Ovary (tissue), 10 donors: Measurements from ENCODE around the gene CCNB2. TPM values are rescaled to one million over a fixed set of nuclear protein-coding genes. Genes with fewer than 3 reads are reported as not detected.

ENCODE experiments used
- DNase-seq, 5 donors: peaks; one replicate each; pipeline ENCODE4 v3.0.0-alpha.2; 2019 to 2020
- H3K27ac ChIP-seq, 2 donors: fragments of 200-600 bp; one replicate each; pipeline versions ENCODE4 v1.5.1 to v1.8.0; 2019 to 2022
- H3K27me3 ChIP-seq: fragments of 200-600 bp; one replicate; pipeline ENCODE4 v1.8.0; 2022
- H3K36me3 ChIP-seq: fragments of 200-600 bp; sonication (generic); one replicate; pipeline ENCODE4 v1.5.1; 2019
- H3K4me1 ChIP-seq: one replicate; pipeline ENCODE4 v1.8.1; 2013; ENCODE audit warnings: mild to moderate bottlenecking, moderate library complexity; ENCODE audit not compliant: insufficient read depth
- H3K4me3 ChIP-seq: fragments of 200-600 bp; sonication (generic); one replicate; pipeline ENCODE4 v1.5.1; 2017
- H3K9me3 ChIP-seq, 2 donors: fragments of 200-600 bp in 1 of 2; sonication (generic) in 1 of 2; one replicate each; pipeline versions ENCODE4 v1.5.1 to v1.8.1; 2013 to 2019; ENCODE audit warnings: mild to moderate bottlenecking in 1 of 2, moderate library complexity in 1 of 2
- CTCF ChIP-seq, 3 donors: fragments of 450-650 bp in 2 of 3; fragments of 200-600 bp in 1 of 3; IDR thresholded peaks; one replicate each; pipeline versions ENCODE4 v1.5.1 to v1.8.0; 2016 to 2022; ENCODE audit warnings: antibody characterized with exemption in 3 of 3, mild to moderate bottlenecking in 1 of 3
- EP300 ChIP-seq: sonication (generic); formaldehyde crosslinking; IDR thresholded peaks from one replicate; pipeline ENCODE4 v1.6.1; 2017; ENCODE audit warnings: antibody characterized with exemption
- POLR2A ChIP-seq: fragments of 450-650 bp; IDR thresholded peaks from one replicate; pipeline ENCODE4 v1.6.1; 2017; ENCODE audit warnings: antibody characterized with exemption, mild to moderate bottlenecking, moderate library complexity
- WGBS, 3 donors: extraction: QIAGEN DNeasy Blood & Tissue Kit in 1 of 3; methylation state at CpG; one replicate each; pipeline versions ENCODE4 v1.1.5 to v1.1.7; 2013 to 2017; 5-methylcytosine and 5-hydroxymethylcytosine counted together
- intact Hi-C, 4 donors: fragments of 100-400 bp; cut with DNase I; formaldehyde crosslinking; loops; one replicate each; pipeline versions ENCODE4 v1.11.0 to v1.15.1; 2022 to 2023
- long read RNA-seq, 3 donors: library from polyadenylated mRNA in 2 of 3; unstranded in 2 of 3; transcript quantifications; one replicate each; pipeline ENCODE4 v2.0.0 and lab custom pipeline, GENCODE V29; 2021 to 2026
- polyA plus RNA-seq, 2 donors: library from polyadenylated mRNA; stranded (reverse); fragments of 200-250 nt in 1 of 2; fragments of 350-450 nt in 1 of 2; fragmentation: Illumina TruSeq in 1 of 2; extraction: RNeasy Lipid Tissue Mini Kit (QIAGEN cat#74804) in 1 of 2; gene quantifications; one replicate each; pipeline ENCODE4 v1.2.3, GENCODE V29; 2013 to 2014
- total RNA-seq, 7 donors: library from RNA; depleted of rRNA in 2 of 7; stranded (reverse); fragments of >200 nt in 2 of 7; fragmentation: NEBNext Ultra II Directional in 3 of 7; extraction: Animal tissue kit (Norgen Biotek cat#: 25700) in 3 of 7; gene quantifications; one replicate each; pipeline versions ENCODE4 v1.1.0 to v1.2.4, GENCODE V29; 2016 to 2023
- donor health status: DM: no; HTN: no; CAD: no; lungs with moderate emphysema.
- donor health status: DM: no; HTN: no; CAD: no.
- donor health status: Bipolar disorder and iron deficiency.
- donor health status: DM: yes; HTN: yes; CAD: no.
- donor health status: DM: no; HTN: no; CAD: no.
- donor health status: DM: yes; HTN: yes; CAD: no.

The CCNB2 gene
- total RNA-seq (1 to 10 TPM in 1 of 7 donors, under 1 TPM in 5, not detected in 1; 0.28 to 1.1 (median 0.47) TPM), polyA plus RNA-seq (1 to 10 TPM; 1.3 to 2.5 TPM)
- long read RNA-seq, donor 1, partial matches to known transcripts: 0 of 1 reads
- long read RNA-seq, donor 1, other reads (novel, unspliced or antisense): 1 of 1 reads
- long read RNA-seq, donor 2, transcript CCNB2-201 (9 exons, 1,556 nt): major isoform, 44 of 62 reads
- long read RNA-seq, donor 2, partial matches to known transcripts: 16 of 62 reads
- long read RNA-seq, donor 2, other reads (novel, unspliced or antisense): 0 of 62 reads
- long read RNA-seq, donor 3, partial matches to known transcripts: 0 of 3 reads
- long read RNA-seq, donor 3, other reads (novel, unspliced or antisense): 3 of 3 reads

- 0 to 1% (median 0%) methylated on average over 55 to 57 of the region's 57 CpGs for WGBS, 3 donors
- no peak for TF ChIP-seq POLR2A
- TF ChIP-seq CTCF (IDR thresholded peaks at IDR 0.05): no peak
- no peak for TF ChIP-seq EP300
These were observed at the start of gene CCNB2 for GRCh38 chr15:59104912-59105732. Gene CCNB2, plus strand, starts transcription at chr15:59105146. Its CDS starts 123 bp downstream, at chr15:59105269.

GRCh38 chr15:59059076-59059597 lies 45.8 kb upstream of the CCNB2 start:
- intact Hi-C loops: no loop called here
- WGBS, 3 donors: 91 to 100% (median 98%) methylated on average over 2 of the region's 2 CpGs

More at GRCh38 chr15:59104912-59105732, at the start of gene CCNB2:
- H3K4me3 ChIP-seq: peak within 1 kb of the TSS; percentile 52
- intact Hi-C loops: no loop called here
- H3K36me3 ChIP-seq: no peaks in the 10 kb centered on the region
- H3K27ac ChIP-seq: peak within 1 kb of the TSS in 1 of 2 donors; percentile 10
- peak; percentile 66 to 86 (median 75) for DNase-seq
- no peaks in the 10 kb centered on the region for H3K9me3 ChIP-seq
- H3K4me1 ChIP-seq: no peaks in the 10 kb centered on the region
- no peaks in the 10 kb centered on the region for H3K27me3 ChIP-seq

GRCh38 chr15:59060348-59060747 lies 44.6 kb upstream of the CCNB2 start:
- Histone ChIP-seq H3K9me3 (no peaks in the 10 kb centered on the region), H3K4me1 (no peaks in the 10 kb centered on the region), H3K4me3 (no peak overlapping the region), H3K36me3 (no peaks in the 10 kb centered on the region), H3K27me3 (no peaks in the 10 kb centered on the region), H3K27ac (no peak overlapping the region)
- TF ChIP-seq EP300 (no peak), POLR2A (no peak), CTCF (IDR thresholded peaks at IDR 0.05) (no peak)
- intact Hi-C loops: no loop called here
- 84 to 92% (median 90%) methylated on average over 4 of the region's 4 CpGs for WGBS, 3 donors
- DNase-seq: no peak

More at GRCh38 chr15:59059076-59059597, 45.8 kb upstream of the CCNB2 start:
- H3K4me1 ChIP-seq: no peaks in the 10 kb centered on the region
- H3K36me3 ChIP-seq: no peaks in the 10 kb centered on the region
- H3K9me3 ChIP-seq: no peaks in the 10 kb centered on the region
- no peak for DNase-seq
- no peak for TF ChIP-seq POLR2A
- TF ChIP-seq CTCF (IDR thresholded peaks at IDR 0.05): no peak
- TF ChIP-seq EP300: no peak
- H3K27ac ChIP-seq: no peak overlapping the region
- H3K27me3 ChIP-seq: no peaks in the 10 kb centered on the region
- no peak overlapping the region for H3K4me3 ChIP-seq

- Histone ChIP-seq H3K27ac (no peak overlapping the region), H3K4me3 (no peak overlapping the region), H3K4me1 (no peaks in the 10 kb centered on the region), H3K36me3 (no peaks in the 10 kb centered on the region), H3K9me3 (no peaks in the 10 kb centered on the region), H3K27me3 (no peaks in the 10 kb centered on the region)
- no peak for TF ChIP-seq CTCF (IDR thresholded peaks at IDR 0.05)
- TF ChIP-seq POLR2A: no peak
- TF ChIP-seq EP300: no peak
- WGBS, 3 donors: 86 to 91% (median 87%) methylated on average over 4 of the region's 4 CpGs
- DNase-seq: no peak
- intact Hi-C loops: no loop called here
These were observed 41.9 kb upstream of the CCNB2 start for GRCh38 chr15:59063042-59063441.
